Superior temporal gyrus (tissue), 1 donor: ENCODE data around the gene KLHL3.
A peak's percentile ranks its signal among the peaks of the same experiment; 100 is the strongest.

ENCODE experiments used
- DNase-seq: peaks from one replicate; pipeline ENCODE4 v3.0.0-alpha.2; 2016; ENCODE audit errors: extremely low spot score

KLHL3 gene

GRCh38 chr5:137708796-137709559 is 26.9 kb downstream of the KLHL3 start:
- DNase-seq: no peak

DNA sequence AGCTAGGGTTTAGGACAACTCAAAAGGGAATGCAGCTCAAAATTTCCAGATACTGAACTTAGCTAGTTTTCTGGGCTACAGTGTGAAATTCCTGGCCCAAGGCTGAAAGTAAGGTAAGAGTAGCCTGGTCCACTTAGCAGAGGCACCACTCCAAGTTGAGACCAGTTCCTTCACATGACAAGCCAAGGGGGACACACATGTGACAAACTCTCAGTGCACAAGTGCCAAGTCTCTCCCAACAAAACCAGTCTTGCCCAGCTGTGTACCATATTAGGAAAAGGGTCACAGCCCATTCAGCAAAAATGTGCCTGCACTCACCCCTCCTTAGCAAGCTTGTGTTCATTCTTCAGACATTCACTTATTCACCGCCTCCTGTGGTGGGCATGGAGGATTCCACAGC is 27.8 kb downstream of the KLHL3 start:
- no peak for DNase-seq

GRCh38 chr5:137706841-137707240 is 29.0 kb downstream of the KLHL3 start:
- DNase-seq: no peak

GRCh38 chr5:137705106-137705505 is 30.8 kb downstream of the KLHL3 start:
- DNase-seq: no peak

DNA sequence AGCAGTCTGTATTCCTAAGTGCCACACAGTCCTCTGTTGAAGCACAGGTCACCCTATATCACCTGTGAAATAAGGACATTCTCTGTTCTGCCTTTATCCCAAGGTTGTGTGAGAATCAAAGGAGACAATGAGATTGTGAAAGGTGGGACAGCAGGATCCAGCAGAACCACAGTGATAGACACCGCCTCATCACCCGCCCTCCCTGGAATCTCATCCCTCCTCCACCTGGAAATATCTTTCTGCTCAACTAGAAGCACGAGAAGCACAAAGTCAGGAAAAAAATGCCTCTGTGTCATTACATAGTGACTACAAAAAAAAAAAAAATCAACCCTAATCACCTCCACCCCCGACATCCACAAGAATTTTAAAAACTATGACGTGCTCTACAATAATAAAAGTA is 32.3 kb downstream of the KLHL3 start:
- DNase-seq: no peak

DNA sequence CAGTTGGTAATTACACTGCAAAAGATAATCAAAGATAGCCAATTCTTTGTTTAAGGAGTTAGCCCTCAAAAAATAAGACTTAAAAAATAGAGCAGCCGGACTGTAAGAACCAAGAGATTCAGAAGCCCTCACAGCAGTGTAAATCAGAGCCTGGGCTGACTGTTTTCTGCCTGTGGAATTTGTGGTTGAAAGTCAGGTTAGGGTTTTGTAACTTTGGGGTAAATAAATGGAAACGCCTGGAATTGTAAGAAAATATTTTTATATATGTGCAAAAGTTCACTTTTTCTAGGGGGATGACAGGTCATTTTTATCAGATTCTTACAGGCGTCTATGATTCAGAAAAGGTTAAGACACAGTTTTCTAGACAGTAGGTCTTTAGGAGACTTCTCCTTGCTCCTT is 35.6 kb downstream of the KLHL3 start:
- DNase-seq: no peak

DNA sequence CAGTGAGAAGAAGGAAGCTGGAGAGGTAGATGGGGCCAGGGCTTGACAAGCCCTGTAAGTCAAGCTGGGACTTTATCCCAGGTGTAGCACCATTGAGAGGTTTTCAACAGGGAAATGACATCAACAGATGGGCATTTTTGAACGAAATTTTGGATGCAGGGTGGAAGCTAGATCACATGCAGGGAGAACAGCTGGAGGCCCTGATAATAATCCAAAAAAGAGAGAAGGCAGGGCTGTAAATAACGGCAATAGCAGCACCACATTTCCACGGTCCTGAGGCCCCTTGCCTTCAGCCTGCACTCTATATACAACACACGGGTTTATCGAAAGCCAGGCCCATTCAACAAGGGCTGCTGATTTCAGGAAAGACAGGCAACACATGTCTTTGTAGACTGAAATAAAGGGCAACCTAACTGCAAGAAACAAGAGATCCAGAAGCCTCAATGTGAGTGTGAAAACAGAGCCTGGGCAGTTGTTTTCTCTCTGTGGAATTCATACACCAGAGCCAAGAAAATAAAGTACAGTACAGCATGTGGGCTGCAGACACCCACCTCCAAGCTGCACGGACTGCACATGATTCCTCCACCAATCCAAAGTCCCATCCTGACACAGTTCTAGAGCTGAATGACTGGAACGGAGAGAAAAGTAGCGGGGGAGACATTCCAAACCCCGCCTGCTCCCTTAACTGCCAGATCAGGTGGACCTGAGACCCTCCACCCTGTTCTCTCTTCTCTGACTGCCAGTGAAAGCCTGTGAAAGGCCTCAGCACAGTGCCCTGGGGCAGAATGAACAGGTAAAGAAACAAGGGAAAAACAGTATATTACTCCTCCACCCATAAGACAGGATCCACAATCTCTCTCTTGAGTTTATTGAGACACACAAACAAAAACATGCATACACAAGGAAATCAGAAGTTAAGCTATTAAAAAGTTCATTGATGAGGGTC is 36.3 kb downstream of the KLHL3 start:
- DNase-seq: peak; percentile 56

DNA sequence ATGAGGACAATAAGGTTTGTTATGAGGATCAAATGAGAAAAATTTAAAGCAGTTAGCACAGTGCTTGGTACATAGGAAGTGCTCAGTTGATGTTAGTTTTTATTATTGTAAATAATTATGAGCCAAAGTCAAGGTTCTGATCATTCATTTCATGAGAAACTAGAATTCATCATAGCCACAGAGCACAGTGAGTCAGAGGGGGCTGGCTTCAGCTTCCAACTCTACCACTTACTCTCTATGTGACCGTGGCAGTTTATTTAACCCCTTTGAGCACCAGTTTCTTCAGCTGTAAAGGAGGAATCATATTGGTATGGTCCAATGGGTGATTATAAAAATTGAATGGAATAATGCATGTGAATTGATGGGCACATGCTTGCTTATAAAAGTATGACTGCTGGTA is 39.4 kb downstream of the KLHL3 start:
- DNase-seq: no peak

DNA sequence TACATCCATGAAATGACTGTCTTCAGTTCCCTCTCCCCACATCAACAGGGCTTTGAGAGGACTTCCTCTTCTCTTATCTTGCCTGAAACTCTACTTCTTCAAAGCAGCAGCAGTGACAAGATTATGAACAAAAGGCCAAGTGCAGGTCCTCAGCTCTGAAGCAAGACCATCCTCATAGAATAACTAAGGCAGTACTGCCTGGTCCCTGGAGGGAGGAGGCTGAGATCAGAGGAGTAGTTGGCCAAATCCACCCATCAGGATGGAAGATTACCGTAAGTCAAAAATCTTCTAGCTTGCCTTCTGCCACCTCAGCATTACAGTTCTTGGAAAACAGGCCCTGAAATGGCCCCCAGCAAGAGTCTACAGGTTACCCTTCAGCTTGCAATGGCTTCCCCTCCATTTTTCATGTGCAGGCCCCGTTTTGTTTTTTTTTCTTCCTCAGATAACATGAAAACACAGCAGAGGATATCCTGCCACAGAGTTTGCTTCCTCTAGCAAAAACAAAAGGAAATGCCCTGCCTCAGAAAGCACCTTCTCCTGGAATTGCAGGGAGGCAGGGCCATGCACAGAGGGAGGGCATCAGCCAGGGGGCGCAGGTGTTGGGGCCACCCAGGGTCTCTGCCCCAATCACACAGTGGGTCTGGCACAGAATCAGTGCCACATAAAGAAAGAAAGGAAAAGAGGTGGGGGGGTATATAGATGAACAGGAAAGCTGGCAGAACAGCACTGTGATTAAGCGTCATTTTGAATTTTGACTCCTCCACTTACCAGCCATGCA is 40.0 kb downstream of the KLHL3 start:
- DNase-seq: no peak

DNA sequence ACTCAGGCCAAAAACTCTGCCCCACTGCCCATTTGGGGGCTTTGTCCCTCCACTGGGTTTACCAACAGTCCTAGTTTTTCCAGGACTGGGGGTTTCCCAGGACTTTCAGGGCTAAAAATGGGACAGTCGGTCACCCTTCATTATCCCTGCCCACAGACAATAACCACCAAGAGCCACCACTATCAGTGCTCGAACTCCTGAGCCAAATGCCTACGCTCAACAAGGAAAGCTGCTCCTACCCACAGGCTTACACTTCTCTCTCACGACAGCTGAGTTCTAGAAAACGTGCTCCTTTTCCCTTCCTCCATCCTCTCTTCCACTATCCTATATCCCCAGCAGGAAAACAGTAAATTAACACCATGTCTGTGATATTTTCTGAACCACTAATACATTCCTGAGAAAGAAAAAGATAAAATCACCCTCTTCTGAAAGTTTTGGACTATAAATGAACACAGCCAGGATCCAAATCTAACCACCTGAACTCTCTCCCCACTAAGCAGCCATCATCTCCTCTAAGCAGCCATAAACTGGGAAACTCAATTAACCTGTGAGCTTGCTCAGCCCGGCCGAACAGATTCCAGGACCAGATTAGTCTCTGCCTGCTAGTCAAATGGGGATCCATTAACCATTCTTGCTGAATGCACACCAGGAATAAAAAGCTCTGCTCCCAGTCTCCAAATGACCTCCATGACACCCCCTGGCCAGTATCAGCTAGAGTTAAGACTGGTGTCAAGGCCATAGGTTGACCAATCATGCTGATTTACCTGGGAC is 41.8 kb downstream of the KLHL3 start:
- DNase-seq: no peak

- DNase-seq: no peak
Observed at GRCh38 chr5:137693307-137693950, 42.5 kb downstream of the KLHL3 start.

DNA sequence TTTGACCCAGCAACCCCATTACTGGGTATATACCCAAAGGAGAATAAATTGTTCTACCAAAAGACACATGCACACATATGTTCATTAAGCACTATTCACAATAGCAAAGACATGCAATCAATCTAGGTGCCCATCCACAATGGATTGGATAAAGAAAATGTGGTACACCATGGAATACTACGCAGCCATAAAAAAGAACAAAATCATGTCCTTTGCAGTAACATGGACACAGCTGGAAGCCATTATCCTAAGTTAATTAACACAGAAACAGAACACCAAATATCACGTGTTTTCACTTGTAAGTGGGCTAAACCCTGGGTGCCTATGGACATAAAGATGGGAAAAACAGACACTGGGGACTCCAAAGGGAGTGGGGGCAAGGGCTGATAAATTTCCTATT is 46.6 kb downstream of the KLHL3 start:
- DNase-seq: no peak

DNA sequence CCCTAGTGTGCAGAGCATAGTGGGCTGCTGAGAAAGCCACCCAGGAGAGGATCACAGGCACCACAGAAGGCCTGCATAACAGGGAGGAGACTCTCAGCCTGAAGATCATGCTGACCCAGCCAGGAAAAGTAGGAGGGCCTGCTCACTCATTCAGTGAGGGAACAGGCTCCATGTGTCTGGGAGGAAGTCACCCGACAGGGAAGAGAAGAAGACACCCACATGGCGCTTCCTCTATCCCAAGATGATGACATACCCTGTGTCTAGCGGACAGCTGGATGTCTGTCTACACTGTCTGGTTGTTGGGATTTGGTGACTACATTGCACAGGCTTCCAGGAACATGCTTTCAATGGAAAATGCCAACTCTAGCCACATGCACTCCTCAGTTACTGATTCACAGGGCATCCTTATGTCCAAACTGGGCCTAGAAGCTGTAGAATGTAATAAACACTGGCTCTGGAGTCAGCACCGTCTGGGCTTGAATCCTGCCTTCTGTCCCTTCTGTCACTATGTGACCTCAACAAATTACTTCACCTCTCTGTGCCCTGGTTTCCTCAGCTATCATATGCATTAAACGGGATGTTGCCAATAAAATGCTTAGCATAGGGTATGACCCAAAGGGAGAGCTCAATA is 47.6 kb downstream of the KLHL3 start:
- DNase-seq: no peak

GRCh38 chr5:137684761-137685160 is 51.1 kb downstream of the KLHL3 start:
- DNase-seq: no peak

DNA sequence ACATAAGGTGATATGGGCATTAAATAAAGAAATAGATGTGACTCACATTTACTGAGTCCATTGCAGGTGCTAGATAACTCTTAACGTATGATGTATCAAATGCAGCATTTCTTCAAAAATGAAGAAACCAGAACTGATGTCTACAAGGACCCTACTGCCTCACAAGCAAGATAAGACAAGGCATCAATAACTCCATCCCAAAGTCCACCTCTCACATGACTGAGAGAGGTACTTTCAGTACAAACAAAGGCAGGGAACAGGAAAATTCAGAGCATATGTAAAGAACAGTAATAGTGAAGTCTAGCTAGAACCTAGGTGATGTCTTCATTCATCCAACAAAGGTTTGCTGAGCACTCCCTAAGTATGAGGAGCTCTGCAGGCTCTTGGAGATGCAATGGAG is 54.7 kb downstream of the KLHL3 start:
- DNase-seq: no peak

GRCh38 chr5:137679910-137680309 is 56.0 kb downstream of the KLHL3 start:
- DNase-seq: no peak

DNA sequence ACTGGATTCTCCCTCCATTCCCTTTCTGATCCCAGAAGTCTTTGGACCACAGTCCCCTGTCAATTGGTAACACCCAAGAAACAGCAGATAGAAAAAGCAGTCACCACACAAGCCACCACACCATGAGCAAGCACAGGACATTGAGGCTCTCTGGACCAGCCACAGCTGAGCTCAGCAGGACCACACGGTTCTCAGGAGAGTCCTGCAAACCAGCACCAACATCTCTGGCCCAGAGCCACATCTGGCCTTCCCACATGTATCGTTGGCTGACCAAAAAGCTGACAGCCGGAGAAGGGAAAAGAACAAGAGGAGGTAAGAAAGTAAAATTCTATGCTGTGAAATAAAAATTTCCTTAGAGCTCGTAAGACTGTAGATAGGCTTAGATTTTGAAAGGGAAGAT is 56.7 kb downstream of the KLHL3 start:
- no peak for DNase-seq

GRCh38 chr5:137672881-137673280 is 63.0 kb downstream of the KLHL3 start:
- DNase-seq: no peak

- DNase-seq: no peak
Observed at GRCh38 chr5:137672001-137672400, 63.9 kb downstream of the KLHL3 start.

DNA sequence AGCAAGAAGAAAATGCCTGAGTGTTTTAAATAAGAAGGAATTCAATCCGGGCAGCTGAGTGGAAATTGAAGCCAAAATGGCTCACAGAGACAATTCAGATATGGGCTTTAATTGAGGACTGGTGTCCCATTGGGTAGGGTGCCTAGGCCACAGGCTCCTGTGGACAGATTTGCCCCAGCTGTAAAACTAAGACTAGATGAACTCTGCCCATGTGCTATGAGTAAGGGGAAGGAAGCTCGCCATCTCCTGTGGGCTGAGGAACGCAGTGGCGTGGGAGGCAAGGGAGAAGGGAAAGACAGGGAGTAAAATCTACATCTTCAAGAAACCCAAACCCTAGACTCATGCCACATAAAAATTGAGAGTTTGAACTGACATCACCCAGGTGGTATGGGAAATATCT is 66.1 kb downstream of the KLHL3 start:
- DNase-seq: no peak
